ENCODE results near the gene PDGFRA. TPM values are rescaled to one million over a fixed set of nuclear protein-coding genes. Genes with fewer than 3 reads are reported as not detected.

PDGFRA gene
- total RNA-seq = 131 TPM

DNA sequence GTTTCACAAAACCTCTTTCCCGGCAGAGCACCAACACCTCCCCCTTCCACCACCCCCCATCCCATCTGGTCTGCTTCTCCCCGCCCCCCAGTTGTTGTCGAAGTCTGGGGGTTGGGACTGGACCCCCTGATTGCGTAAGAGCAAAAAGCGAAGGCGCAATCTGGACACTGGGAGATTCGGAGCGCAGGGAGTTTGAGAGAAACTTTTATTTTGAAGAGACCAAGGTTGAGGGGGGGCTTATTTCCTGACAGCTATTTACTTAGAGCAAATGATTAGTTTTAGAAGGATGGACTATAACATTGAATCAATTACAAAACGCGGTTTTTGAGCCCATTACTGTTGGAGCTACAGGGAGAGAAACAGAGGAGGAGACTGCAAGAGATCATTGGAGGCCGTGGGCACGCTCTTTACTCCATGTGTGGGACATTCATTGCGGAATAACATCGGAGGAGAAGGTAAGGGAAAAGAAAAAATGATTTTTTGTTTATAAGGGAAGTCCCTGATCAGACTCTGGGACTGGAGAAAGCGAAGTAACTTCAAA lies at the start of gene PDGFRA:
Gene PDGFRA (plus strand): TSS at position 333 of the 541 bp plus-strand sequence. CDS start 29,476 bp downstream, outside the sequence.
- peak; percentile 71 for ATAC-seq
- intact Hi-C loops (cut with DNase I) = no loop called here

DNA sequence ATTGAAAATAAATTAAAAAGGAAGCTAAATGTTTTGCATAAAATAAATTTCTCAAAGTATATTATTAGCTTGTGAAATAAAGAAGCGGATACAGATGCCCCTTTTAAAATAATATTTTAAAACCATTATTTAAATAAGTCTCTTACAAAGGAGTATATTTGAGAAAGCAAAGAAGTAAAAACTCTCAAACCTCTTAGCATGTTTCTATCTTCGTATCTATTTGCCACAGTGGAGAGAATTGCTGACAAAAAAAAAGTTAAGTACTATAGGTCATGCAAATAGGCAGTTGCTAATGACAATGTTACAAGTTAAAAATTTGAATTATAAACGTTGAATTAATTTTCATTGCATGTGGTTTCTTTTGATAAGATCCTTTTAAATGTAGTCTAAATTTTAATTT lies 44.5 kb upstream of the PDGFRA start:
- intact Hi-C loops (cut with DNase I) = no loop called here
- ATAC-seq (no peak), DNase-seq (ENCODE audit: low spot score) (no peak)

More for the DNA sequence above, at the start of gene PDGFRA:
- DNase-seq (ENCODE audit: low spot score) = peak; percentile 85

DNA sequence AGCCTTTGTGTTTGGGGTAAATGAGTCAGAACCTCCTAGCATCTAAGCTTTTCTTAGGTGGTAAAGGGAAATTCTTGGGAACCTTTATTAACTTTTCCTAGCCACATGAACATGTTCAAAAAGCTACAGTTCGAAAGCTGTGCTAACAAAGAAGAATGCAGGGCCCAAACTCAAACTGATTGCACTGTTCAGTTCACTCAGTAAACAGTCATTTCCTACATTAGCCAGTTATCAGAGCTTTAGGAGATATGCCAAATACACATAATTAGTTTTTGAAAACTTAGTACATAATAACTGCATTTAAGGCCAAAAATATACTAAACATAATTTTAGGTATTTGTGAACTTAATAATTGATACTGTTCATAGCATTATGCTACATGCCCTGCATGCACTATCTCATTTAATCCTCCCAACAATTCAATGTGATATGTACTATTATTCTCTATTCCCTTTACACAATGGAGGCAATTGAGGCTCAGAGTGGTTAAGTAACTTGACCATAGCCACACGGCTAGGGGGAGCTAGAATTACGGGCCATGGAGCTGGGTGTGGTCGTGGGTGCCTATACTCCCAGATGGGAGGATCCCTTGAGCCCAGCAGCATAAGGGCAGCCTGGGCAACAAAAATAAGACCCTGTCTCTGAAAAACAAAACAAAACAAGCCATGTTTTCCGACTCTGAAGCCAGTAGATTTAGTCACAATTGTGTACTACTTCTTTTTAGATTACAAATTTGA lies 43.9 kb upstream of the PDGFRA start:
- intact Hi-C loops (cut with DNase I) = no loop called here
- DNase-seq (ENCODE audit: low spot score) = no peak
- ATAC-seq = no peak

DNA sequence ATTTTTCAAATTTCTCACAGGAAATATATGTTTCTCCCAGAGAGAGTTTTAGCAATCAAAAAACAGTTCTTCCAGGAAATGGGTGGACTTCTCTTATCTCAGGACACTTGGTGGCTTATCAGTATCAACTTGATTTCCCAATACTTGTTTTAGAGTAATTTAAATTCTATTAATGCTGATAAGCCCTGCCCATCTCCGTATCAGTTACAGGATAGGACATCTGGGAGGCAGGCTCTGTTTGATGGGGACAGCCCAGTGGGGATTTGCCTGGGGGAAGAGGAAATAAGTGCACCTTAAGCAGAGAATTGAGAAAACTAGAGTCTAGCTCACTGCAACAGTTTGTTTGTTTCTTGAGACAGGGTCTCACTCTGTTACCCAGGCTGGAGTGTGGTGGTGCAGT lies 43.2 kb upstream of the PDGFRA start:
- intact Hi-C loops (cut with DNase I) = no loop called here
- ATAC-seq = no peak
- no peak for DNase-seq (ENCODE audit: low spot score)

DNA sequence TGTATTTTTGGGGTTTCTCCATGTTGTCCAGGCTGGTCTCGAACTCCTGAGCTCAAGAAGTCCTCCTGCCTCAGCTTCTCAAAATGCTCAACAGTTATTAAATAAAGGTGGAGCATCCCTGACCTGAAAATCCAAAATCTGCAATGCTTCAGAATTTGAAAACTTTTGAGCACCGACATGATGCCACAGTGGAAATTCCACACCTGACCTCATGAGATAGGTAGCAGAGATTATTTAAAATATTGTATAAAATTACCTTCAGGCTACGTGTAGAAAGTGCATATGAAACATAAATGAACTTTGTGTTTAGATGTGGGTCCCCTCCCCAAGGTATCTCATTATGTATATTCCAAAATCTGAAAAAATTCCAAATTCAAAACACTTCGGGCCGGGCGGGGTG lies 42.7 kb upstream of the PDGFRA start:
- ATAC-seq (no peak), DNase-seq (ENCODE audit: low spot score) (no peak)
- intact Hi-C loops (cut with DNase I) = no loop called here

DNA sequence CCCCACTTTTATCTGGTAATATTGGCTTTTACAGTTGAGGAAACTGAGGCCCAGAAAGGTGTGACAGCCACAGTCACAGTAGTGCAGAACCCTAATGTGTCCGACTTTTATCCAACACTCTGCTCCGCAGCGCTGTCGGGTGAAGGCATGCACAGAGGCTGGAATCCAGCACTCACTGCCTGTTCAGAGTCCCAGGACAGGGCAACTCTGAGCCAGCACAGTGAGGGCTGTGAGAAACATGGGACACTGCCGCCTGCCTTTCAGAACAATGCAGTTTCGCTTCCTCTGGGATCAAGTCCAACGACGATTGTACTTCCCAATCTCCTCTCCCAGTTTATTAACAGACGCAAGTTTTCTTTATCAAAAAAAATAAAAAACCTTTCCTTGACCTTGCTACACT lies 41.9 kb upstream of the PDGFRA start:
- DNase-seq (ENCODE audit: low spot score) (peak; percentile 58), ATAC-seq (peak; percentile 66)

DNA sequence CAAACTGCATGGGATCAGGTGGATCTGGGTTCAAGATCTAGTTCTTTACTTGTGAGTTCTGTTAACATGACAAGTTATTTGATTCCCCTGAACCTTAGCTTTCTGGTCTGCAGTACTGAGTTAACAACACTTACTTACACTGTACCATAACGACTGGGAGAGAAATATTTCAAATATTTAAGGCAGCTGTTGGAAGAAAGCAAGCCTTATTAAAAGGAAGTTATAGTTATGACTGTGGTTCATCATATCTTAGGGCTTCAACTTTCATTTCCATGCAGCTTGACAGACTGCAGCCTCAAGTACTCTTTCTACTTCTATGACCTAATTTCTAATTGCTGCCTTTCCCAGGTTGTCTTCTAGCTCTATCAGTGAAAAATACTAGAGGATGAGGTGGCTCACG lies 40.0 kb upstream of the PDGFRA start:
- ATAC-seq = no peak
- intact Hi-C loops (cut with DNase I) = no loop called here
- DNase-seq (ENCODE audit: low spot score) = no peak

More for the DNA sequence above, 41.9 kb upstream of the PDGFRA start:
- intact Hi-C loops (cut with DNase I) = no loop called here

DNA sequence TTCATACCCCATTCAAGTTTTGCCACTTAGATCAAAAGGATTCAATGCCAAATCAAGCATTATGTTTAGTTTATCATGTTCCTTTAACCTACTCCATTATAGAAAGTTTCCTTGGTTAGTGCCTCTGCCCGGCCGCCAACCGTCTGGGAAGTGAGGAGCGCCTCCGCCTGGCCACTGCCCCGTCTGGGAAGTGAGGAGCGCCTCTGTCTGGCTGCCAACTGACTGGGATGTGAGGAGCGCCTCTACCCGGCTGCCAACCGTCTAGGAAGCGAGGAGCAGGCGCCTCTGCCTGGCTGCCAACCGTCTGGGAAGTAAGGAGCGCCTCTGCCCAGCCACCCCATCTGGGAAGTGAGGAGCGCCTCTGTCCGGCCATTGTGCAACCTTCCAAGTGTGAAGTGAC lies 36.3 kb upstream of the PDGFRA start:
- intact Hi-C loops (cut with DNase I) = no loop called here
- no peak for DNase-seq (ENCODE audit: low spot score)
- no peak for ATAC-seq

DNA sequence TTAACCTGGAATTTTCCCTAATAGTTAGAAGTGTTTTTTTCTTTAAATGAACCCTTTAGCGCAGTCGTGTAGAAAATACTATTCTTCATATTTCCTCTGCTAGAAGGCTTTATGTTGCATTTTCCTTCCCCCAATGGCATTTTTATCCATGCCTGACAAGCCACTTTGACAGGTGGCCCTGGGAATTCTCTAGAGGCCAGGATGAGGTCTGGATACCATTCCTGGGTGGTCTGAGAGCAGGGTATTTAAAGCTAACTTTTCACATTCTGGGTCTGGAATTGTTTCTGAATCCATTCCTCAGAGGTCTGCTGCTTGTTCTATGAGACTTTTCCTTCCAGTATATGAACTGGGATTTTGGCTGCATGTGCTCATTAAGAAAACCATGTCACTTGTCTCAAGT lies 31.2 kb upstream of the PDGFRA start:
- DNase-seq (ENCODE audit: low spot score) (no peak), ATAC-seq (no peak)
- intact Hi-C loops (cut with DNase I) = no loop called here

DNA sequence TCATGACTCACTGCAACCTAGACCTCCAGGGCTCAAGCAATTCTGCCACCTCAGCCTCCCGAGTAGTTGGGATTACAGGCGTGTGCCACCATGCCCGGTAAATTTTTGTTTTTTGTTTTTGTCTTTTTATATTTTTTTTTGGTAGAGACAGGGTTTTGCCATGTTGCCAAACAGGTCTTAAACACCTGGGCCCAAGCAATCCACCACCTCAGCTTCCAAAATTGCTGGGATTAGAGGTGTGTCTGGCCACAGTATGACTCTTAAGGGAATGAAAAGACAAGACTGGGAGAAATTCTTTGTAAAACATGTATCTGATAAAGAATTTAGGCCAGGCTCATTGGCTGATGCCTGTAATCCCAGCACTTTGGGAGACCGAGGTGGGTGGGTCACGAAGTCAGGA lies 29.2 kb upstream of the PDGFRA start:
- DNase-seq (ENCODE audit: low spot score) = no peak
- no peak for ATAC-seq
- intact Hi-C loops (cut with DNase I) = no loop called here

DNA sequence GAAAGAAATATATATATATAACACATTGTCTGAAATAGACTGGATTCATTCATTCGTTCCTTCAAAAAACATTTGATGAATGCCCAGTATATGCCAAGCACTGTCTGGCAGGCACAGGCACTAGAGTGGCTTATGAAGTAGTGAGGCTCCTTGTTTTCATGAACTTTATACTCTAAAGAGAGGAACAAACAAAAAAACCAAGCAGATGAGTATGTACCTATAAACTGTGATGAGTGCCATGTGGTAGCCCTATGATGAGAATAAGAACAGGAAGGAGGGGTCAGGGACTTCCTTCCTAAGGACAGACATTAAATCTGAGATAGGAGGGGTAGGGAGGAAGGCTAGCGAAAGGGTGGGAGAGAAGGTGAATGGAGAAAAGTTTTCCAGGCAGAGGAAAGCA lies 19.5 kb upstream of the PDGFRA start:
- no peak for DNase-seq (ENCODE audit: low spot score)
- ATAC-seq = no peak
- intact Hi-C loops (cut with DNase I) = no loop called here

DNA sequence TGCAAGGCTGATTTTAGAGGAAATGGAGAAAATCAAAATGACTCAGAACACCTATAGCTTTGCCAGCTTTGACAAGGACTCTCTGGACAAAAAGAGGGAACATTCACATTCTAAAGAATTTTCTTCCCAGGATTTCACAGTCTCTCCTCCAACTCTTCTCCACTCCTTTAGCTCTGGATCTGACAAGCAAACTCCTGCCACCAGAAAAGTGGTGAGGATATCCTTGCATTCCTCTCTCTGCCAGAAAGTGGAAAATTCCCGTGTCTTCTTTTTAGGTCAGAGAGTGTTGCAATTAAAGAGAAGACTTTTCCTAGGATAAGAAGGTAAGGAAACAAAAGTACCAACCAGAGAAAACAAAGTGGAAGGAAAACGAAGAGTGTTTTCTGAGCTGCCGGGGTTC lies 16.1 kb upstream of the PDGFRA start:
- DNase-seq (ENCODE audit: low spot score) = no peak
- intact Hi-C loops (cut with DNase I) = no loop called here

DNA sequence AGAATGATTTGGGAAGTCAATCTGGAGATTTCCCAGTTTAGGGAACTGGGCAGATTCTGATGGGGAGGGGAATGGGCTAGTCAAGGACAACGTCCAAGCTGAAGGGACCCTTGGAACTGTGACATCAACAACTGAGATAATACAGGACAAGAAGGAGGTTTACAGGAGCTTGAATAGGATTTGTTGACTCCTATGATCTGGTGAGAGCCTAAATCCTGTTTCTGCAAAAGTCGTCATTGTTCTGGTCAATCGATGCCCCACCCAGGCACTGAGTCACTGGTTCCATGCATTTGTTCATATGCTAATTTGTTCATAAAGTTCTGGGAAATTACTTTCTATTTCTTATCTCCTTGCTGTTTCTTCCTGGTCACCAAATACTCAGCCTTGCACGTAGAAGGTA lies 15.3 kb upstream of the PDGFRA start:
- ATAC-seq (no peak), DNase-seq (ENCODE audit: low spot score) (no peak)
- intact Hi-C loops (cut with DNase I) = no loop called here

More for the DNA sequence above, 16.1 kb upstream of the PDGFRA start:
- no peak for ATAC-seq

DNA sequence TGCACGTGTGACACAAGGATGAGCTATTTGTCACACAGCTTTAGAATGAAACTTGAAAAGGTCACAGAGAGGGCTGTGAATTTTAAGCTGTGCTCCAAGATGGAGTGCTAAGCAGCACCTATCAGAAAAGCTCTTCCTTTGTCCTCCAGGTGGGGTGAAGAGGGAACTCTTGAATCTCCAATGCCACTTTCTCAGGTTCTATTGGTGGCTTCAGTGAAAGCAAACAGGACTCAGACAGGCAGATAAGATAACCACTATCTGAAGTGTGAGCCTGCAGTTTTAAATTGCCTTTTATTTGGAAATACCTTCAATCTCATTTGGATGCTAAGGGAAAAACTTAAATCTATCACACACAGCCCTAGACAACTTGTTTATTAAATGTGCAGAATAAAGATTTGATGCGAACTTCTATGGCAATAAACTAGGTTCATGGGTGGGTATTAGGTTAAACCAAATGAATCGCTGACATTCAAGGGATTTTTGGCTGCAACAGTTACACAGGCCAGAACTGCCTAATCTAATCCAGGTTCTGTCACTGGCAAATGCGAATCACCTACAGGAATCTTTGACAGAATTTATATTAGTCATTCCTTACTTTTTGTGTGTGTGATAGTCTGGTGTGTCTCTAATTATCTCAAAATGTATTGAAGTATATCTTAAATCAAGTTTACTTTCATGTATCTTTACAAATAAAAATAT lies 13.6 kb upstream of the PDGFRA start:
- DNase-seq (ENCODE audit: low spot score) (no peak), ATAC-seq (no peak)
- intact Hi-C loops (cut with DNase I) = no loop called here

DNA sequence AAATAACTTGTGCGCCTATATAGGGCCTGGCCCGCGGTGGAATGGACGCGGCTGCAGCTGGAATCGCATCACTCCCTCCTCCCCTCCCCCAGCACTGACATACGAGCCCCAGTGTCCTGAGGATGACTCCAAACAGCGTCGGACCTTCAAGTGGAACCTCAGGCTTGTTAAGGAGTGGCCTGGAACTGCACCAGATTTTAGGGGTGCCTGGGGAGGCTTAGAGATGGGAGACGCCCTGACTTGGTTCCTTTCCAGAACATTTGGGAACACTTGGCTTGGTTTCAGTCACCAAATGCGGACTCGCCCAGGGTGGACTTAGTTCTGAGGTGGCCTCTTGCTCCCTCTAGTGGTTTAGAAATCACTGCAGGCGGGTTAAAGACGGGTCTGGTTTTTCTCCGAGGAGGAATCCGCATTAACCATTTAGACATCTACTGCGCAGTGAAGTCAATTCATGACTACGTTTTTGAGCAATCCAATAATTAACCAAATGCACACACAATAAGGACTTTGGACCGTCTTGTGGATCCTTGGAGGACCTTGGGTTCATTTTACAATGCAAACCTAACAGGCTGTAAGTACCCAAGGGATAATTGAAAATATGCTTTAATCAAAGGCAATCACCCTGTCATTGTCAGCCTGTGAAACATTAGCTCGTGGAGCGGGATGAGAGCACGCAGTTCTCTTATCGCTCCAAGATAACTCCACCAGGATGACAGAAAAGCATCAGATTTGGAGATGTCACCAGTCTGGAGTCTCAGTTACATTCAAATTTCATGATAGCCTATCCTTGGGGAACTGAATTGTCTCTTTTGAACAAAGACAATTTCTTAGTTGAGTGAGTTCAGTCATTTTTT lies 11.2 kb upstream of the PDGFRA start:
- DNase-seq (ENCODE audit: low spot score) = peak; percentile 84
- intact Hi-C loops (cut with DNase I) = no loop called here
- ATAC-seq = peak; percentile 96

DNA sequence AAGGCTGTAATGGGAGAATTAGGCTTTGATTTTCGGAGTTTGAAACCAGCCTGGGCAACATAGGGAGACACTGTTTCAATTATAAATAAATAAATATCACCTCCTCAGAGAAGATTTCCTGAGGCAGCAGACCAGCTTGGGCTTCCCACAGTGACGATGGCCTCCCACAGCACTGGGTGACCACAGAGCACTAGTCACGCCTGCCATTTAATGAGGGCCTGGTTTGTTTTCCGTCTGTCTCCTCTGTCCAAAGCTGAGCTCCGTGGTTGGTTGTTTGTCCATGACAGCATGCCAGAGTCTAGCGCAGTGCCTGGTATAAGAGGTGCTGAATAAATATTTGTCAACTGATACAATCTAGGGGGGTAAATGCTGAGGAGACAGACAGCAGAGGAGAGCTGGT lies 10.4 kb upstream of the PDGFRA start:
- DNase-seq (ENCODE audit: low spot score) (no peak), ATAC-seq (no peak)
- intact Hi-C loops (cut with DNase I) = no loop called here

DNA sequence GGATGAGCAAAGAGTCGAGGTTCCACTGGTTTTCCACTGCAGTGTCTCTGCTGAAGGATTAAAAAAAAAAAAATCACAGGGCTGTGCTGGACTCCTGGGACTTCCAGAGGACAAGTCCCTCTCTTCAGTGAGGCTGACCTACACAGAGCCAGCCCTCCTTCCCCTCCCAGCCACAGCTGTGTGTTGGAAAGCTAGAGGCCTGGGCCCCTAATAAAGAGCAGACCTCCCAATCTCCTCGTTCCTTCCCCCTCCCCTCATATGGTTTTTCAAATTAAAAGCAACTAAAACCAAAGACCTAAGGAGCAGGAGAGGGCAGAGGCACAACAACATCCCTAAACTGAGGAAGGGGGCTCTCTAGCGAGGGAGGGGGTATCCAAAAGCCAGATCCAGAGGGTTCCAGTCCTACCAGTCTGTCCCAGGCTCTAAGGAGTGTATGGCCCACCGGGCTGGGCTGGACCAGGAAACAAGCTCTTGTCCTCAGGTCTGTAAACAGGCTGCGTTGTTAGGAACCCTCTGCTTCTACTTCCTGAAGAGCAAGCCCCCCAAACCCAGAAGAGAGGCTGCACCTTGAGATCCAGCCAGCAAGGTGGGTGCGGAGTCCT lies 4.0 kb upstream of the PDGFRA start:
- ATAC-seq = no peak
- intact Hi-C loops (cut with DNase I) = loop anchor here (5.0 kb wide), 1 partner anchor 298 kb away; no protein-coding TSS in a partner anchor
- no peak for DNase-seq (ENCODE audit: low spot score)

DNA sequence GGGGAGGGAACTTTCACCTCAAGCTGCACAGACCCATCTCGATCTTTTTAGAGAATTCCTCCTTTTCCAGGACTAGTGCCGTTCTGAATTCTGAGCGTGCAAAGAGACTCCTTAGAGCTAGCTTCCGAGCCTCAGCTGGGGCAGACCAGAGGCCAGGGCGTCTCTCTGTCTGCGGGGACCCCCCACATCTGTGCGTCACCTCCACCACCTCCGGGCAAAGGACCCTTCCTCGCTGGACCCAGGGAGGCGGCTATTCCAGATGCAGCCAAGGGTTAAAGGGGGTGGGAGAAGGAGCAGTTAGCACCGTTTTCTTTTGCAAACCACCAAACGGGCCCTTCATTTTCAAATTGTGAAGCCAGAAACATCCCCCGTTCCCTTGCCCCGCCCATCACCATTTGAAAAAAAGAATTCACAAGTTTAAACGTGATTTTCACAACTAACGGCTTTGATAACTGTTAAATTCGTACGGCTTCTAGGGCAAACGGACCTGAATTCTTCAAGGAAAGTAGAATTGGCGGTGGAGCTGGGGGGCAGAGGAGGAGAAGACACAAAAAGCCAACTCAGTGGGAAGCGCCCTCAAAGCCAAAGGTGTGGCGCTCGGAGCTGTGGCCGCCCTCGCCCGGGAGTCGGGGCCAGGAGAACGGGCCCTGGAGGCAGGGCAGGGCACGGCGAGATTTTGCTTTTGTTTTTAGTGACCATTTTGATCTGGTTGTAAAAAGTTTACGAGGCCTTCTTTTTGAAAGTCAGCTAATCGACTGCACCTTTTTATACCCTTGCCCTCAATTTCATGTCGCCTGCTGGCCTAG lies 3.3 kb upstream of the PDGFRA start:
- ATAC-seq = no peak
- intact Hi-C loops (cut with DNase I) = no loop called here
- DNase-seq (ENCODE audit: low spot score) = no peak
